ENCODE measurements around the gene ITPR2.

ITPR2 gene

DNA sequence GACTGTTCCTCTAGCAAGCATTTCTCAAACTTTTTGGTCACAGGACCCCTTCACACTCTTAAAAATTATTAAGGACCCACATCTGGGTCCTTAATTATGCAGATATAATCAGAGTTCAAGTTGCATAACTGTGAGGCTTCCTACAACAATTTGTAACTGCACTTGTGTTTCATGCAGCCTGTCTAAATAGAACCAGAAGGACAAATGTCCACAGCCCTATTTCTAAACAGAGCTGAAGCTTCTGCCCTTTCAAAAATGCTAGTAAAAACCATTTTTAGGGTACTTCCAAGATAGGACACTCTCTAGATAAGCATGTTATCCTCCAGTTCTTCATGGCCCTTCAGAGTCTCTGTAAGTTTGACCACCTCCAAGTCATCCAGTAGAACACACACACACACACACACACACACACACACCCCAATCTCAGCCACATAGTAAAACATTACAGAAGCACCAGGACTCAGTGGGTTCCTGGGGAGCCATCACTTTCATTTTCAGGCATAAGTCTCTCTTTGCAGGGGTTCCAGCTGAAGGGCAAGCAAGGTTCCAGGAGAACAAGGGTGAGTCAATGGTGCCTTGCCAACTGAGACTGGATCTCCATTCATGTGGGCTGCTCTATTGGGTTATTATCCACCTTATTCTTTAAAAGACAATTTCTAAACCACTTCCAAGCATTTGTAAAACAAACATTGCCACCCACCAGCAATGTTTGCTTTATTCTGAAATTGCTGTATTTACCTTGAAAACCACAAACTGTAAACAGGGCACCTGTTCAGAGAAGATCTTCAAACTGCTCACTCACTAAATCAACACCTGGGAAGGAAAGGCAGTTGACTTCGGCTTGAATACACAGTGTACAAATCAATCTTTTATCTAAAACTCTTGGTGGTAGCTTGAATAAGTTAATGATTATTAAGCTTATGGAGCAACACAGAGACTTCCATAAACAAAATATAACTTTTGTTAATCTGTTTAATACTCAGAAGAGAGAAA lies 64.1 kb downstream of the ITPR2 start:
- TF ChIP-seq, protein P1, sequence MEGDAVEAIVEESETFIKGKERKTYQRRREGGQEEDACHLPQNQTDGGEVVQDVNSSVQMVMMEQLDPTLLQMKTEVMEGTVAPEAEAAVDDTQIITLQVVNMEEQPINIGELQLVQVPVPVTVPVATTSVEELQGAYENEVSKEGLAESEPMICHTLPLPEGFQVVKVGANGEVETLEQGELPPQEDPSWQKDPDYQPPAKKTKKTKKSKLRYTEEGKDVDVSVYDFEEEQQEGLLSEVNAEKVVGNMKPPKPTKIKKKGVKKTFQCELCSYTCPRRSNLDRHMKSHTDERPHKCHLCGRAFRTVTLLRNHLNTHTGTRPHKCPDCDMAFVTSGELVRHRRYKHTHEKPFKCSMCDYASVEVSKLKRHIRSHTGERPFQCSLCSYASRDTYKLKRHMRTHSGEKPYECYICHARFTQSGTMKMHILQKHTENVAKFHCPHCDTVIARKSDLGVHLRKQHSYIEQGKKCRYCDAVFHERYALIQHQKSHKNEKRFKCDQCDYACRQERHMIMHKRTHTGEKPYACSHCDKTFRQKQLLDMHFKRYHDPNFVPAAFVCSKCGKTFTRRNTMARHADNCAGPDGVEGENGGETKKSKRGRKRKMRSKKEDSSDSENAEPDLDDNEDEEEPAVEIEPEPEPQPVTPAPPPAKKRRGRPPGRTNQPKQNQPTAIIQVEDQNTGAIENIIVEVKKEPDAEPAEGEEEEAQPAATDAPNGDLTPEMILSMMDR (IDR thresholded peaks at IDR 0.05; ENCODE audit: unreplicated experiment in 3 of 3), result no peak

DNA sequence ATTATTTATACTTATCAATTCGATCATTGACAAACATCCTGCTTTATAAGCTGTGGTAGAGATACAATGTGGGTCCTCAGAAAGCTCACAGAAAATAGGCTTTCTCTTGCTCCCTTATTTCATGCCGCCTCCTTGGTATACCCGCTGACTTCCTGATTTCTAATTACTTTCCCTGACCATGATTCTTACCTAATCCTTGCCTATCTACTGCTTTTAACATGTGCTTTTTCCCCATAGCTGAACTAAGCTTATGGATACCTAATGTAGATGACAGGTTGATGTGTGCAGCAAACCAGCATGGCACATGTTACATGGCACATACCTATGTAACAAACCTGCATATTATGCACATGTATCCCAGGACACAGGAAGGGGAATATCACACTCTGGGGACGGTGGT lies 65.1 kb downstream of the ITPR2 start:
- Mint-ChIP-seq H3K4me1 (no peaks in the 10 kb centered on the region), H3K27ac (no peak overlapping the region), H3K4me3 (no peak overlapping the region), H3K36me3 (ENCODE audit: low read depth) (no peaks in the 10 kb centered on the region), H3K9me3 (peaks cover 3% of the 10 kb centered on the region), H3K27me3 (ENCODE audit: low read depth) (peaks cover 4% of the 10 kb centered on the region)
- TF ChIP-seq, protein P1 (IDR thresholded peaks at IDR 0.05; ENCODE audit: unreplicated experiment in 3 of 3), result no peak

More for the DNA sequence above, 64.1 kb downstream of the ITPR2 start:
- Mint-ChIP-seq H3K4me3 (no peak overlapping the region), H3K27me3 (ENCODE audit: low read depth) (peaks cover 4% of the 10 kb centered on the region), H3K9me3 (no peaks in the 10 kb centered on the region), H3K36me3 (ENCODE audit: low read depth) (no peaks in the 10 kb centered on the region), H3K4me1 (no peaks in the 10 kb centered on the region), H3K27ac (no peak overlapping the region)

DNA sequence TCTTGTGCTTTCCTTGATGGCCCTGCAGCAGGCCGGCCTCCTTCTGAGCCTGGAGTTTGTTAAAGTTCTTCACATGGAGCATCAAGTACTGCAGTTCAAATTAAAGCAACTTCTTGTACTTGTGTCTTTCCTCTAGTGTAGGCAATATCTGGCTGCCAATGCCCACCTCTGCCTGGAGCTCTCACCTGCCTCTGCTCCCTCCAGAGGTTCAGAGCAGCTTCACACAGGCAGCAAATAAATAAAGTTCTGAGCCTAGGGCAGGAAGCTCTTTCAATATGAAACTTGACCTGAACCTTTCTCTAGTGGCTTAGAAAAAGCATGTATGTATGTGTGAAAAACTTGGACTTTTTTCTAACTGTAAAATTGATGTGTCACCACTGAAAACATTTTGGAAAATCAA lies 65.9 kb downstream of the ITPR2 start:
- Mint-ChIP-seq H3K4me1 (no peaks in the 10 kb centered on the region), H3K9me3 (peaks cover 4% of the 10 kb centered on the region), H3K27me3 (ENCODE audit: low read depth) (peaks cover 4% of the 10 kb centered on the region), H3K4me3 (no peak overlapping the region), H3K36me3 (ENCODE audit: low read depth) (peaks cover 2% of the 10 kb centered on the region), H3K27ac (no peak overlapping the region)
- TF ChIP-seq, protein P1 (IDR thresholded peaks at IDR 0.05; ENCODE audit: unreplicated experiment in 3 of 3), result no peak

- Mint-ChIP-seq H3K9me3 (peaks cover 35% of the 10 kb centered on the region), H3K4me3 (no peak overlapping the region), H3K36me3 (ENCODE audit: low read depth) (peaks cover 26% of the 10 kb centered on the region), H3K27ac (no peak overlapping the region), H3K4me1 (no peaks in the 10 kb centered on the region), H3K27me3 (ENCODE audit: low read depth) (no peaks in the 10 kb centered on the region)
- TF ChIP-seq, protein P1 (IDR thresholded peaks at IDR 0.05; ENCODE audit: unreplicated experiment in 3 of 3), result no peak
Observed at GRCh38 chr12:26762186-26762585, 70.8 kb downstream of the ITPR2 start.

- H3K4me1 Mint-ChIP-seq, result no peaks in the 10 kb centered on the region
- H3K9me3 Mint-ChIP-seq, result peaks cover 35% of the 10 kb centered on the region
- no peak overlapping the region for H3K27ac Mint-ChIP-seq
- TF ChIP-seq, protein P1 (IDR thresholded peaks at IDR 0.05; ENCODE audit: unreplicated experiment in 3 of 3), result no peak
- H3K27me3 Mint-ChIP-seq (ENCODE audit: low read depth), result no peaks in the 10 kb centered on the region
- H3K36me3 Mint-ChIP-seq (ENCODE audit: low read depth), result peaks cover 26% of the 10 kb centered on the region
- H3K4me3 Mint-ChIP-seq, result no peak overlapping the region
Observed at GRCh38 chr12:26761775-26762174, 71.2 kb downstream of the ITPR2 start.

Data from nephron (organoid).